Prostate gland (tissue), 2 donors: ENCODE data around the gene WDR86. TPM values are rescaled to one million over a fixed set of nuclear protein-coding genes. Genes with fewer than 3 reads are reported as not detected.

Experiments
- DNase-seq: peaks from one replicate; pipeline ENCODE4 v3.0.0-alpha.2; 2019; ENCODE audit warnings: low spot score
- H3K27ac ChIP-seq, 2 donors: fragments of 200-600 bp; sonication (generic); 2 replicates each; pipeline ENCODE4 v1.5.1; 2017 to 2019
- H3K27me3 ChIP-seq: fragments of 200-600 bp; sonication (generic); replicated peaks from 2 replicates; pipeline ENCODE4 v1.5.1; 2019; ENCODE audit not compliant: insufficient read depth
- H3K36me3 ChIP-seq, 2 donors: fragments of 200-600 bp; sonication (generic); 1 replicate in 1 of 2; 2 replicates in 1 of 2; pipeline versions ENCODE4 v1.5.1 to v1.8.1; 2017 to 2019
- H3K4me1 ChIP-seq: fragments of 200-600 bp; sonication (generic); replicated peaks from 2 replicates; pipeline ENCODE4 v1.5.1; 2019
- H3K4me3 ChIP-seq, 2 donors: fragments of 200-600 bp; sonication (generic); 2 replicates each; pipeline ENCODE4 v1.5.1; 2017 to 2019
- H3K9me3 ChIP-seq: fragments of 200-600 bp; sonication (generic); 2 replicates; pipeline ENCODE4 v1.5.1; 2017
- POLR2A ChIP-seq: fragments of 450-650 bp; IDR thresholded peaks from one replicate; pipeline ENCODE4 v1.6.1; 2016; ENCODE audit warnings: antibody characterized with exemption, mild to moderate bottlenecking
- POLR2AphosphoS5 ChIP-seq: sonication (generic); formaldehyde crosslinking; IDR thresholded peaks from one replicate; pipeline ENCODE4 v1.6.1; 2017; ENCODE audit warnings: antibody characterized with exemption
- WGBS: methylation state at CpG from one replicate; pipeline ENCODE4 v1.1.5; 2018; 5-methylcytosine and 5-hydroxymethylcytosine counted together
- intact Hi-C: fragments of 100-400 bp; cut with DNase I; formaldehyde crosslinking; loops from one replicate; pipeline ENCODE4 v1.14.2; 2022
- total RNA-seq, 2 donors: library from RNA; depleted of rRNA; stranded (reverse); fragments of >200 nt; gene quantifications; one replicate each; pipeline ENCODE4 v1.1.0, GENCODE V29; 2016
- TF ChIP-seq, protein P1 (sequence below), 4 experiments: fragments of 200-600 bp in 2 of 4; fragments of 450-650 bp in 2 of 4; sonication (generic) in 2 of 4; IDR thresholded peaks; 1 replicate in 3 of 4; 2 replicates in 1 of 4; pipeline ENCODE4 v1.5.1; 2016 to 2019; ENCODE audit warnings: antibody characterized with exemption in 4 of 4, mild to moderate bottlenecking in 2 of 4, moderate library complexity in 2 of 4

WDR86 gene
- total RNA-seq, 2 donors from 2014 or later, result 3.6 to 12.8 TPM

DNA sequence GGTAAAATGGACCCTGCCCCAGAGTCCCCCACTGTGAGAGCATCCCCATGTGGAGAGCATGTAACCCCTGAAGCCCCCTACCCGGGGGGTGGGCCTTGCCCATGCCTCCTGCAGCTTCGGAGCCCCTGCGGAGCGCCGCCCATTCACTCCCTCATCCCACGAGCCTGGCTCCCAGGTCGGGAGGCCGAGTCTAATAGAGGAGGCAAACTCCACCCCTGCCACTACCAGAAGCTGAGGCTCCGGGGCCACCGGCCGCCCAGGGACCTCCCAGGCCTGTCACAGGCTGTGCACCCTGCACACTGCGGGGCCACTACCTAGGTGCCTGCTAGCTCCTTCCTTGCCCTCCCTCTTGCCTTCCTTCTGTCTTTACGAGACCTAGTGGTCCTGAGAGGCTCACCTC lies 17.4 kb downstream of the WDR86 start:
- no peaks in the 10 kb centered on the region for H3K27me3 ChIP-seq
- TF ChIP-seq POLR2AphosphoS5, result no peak
- no peak for TF ChIP-seq POLR2A
- TF ChIP-seq, protein P1, sequence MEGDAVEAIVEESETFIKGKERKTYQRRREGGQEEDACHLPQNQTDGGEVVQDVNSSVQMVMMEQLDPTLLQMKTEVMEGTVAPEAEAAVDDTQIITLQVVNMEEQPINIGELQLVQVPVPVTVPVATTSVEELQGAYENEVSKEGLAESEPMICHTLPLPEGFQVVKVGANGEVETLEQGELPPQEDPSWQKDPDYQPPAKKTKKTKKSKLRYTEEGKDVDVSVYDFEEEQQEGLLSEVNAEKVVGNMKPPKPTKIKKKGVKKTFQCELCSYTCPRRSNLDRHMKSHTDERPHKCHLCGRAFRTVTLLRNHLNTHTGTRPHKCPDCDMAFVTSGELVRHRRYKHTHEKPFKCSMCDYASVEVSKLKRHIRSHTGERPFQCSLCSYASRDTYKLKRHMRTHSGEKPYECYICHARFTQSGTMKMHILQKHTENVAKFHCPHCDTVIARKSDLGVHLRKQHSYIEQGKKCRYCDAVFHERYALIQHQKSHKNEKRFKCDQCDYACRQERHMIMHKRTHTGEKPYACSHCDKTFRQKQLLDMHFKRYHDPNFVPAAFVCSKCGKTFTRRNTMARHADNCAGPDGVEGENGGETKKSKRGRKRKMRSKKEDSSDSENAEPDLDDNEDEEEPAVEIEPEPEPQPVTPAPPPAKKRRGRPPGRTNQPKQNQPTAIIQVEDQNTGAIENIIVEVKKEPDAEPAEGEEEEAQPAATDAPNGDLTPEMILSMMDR (IDR thresholded peaks at IDR 0.05), result no peak
- intact Hi-C loops, result no loop called here
- DNase-seq, result no peak
- H3K4me3 ChIP-seq, result no peak overlapping the region
- H3K9me3 ChIP-seq, result no peaks in the 10 kb centered on the region
- WGBS, result 92% methylated on average over 13 of the region's 13 CpGs
- H3K4me1 ChIP-seq, result no peaks in the 10 kb centered on the region
- no peak overlapping the region for H3K27ac ChIP-seq
- H3K36me3 ChIP-seq, result no peaks in the 10 kb centered on the region

DNA sequence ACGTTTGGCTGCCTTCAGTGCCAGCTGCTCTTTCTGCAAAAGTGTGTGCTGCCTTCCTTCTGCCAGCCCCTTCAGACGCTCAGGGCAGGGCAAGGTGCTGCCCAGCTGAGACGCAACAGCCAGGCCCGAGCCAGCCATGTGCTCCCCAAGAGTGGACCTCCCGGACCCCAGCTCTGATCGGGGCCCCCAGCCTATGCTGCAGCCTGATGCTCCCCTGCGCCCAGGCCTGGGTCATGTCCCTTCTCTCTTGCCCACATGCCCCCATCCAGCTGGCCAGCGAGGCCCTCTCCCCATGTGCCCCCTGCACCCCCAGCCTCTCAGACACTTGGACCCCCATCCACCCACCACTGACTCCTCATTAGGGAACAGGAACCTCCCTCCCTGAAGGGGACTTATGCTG lies 17.8 kb downstream of the WDR86 start:
- Histone ChIP-seq H3K27me3 (no peaks in the 10 kb centered on the region), H3K4me1 (no peaks in the 10 kb centered on the region), H3K4me3 (no peak overlapping the region), H3K27ac (no peak overlapping the region), H3K9me3 (no peaks in the 10 kb centered on the region), H3K36me3 (no peaks in the 10 kb centered on the region)
- TF ChIP-seq POLR2A, result no peak
- TF ChIP-seq, protein P1 (IDR thresholded peaks at IDR 0.05), result no peak
- no peak for TF ChIP-seq POLR2AphosphoS5
- 89% methylated on average over 8 of the region's 8 CpGs for WGBS
- intact Hi-C loops, result no loop called here
- DNase-seq, result no peak

DNA sequence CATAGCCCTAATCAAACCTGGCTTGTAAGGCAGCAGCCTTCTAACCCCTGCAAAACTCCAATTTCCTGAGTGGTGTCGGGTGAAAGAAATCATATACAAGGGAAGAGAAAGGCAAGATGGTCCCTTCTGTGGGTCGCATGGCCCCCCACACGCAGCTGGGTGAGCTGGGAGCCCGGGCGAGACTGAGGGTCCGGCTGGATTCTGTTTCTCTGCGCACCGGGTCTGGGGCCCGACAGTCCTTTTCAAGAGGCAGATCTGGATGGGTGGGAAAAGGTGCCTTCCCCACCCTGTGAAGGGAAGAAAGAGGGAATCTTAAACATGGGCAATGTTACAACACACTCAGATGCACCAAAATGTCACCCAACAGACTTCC lies 18.5 kb downstream of the WDR86 start:
- Histone ChIP-seq H3K4me1 (no peaks in the 10 kb centered on the region), H3K27ac (no peak overlapping the region), H3K4me3 (no peak overlapping the region), H3K9me3 (no peaks in the 10 kb centered on the region), H3K27me3 (no peaks in the 10 kb centered on the region), H3K36me3 (no peaks in the 10 kb centered on the region)
- DNase-seq, result no peak
- WGBS, result 96% methylated on average over 9 of the region's 9 CpGs
- intact Hi-C loops, result no loop called here
- TF ChIP-seq, protein P1 (IDR thresholded peaks at IDR 0.05), result no peak
- TF ChIP-seq POLR2A (no peak), POLR2AphosphoS5 (no peak)

- H3K4me3 ChIP-seq, result no peak overlapping the region
- H3K4me1 ChIP-seq, result no peaks in the 10 kb centered on the region
- H3K36me3 ChIP-seq, result no peaks in the 10 kb centered on the region
- no peak overlapping the region for H3K27ac ChIP-seq
- TF ChIP-seq POLR2A (no peak), POLR2AphosphoS5 (no peak)
- TF ChIP-seq, protein P1 (IDR thresholded peaks at IDR 0.05), result no peak
- whole genome bisulfite sequencing, result 86% methylated on average over 25 of the region's 25 CpGs
- H3K27me3 ChIP-seq, result no peaks in the 10 kb centered on the region
- no peaks in the 10 kb centered on the region for H3K9me3 ChIP-seq
- no peak for DNase-seq
- intact Hi-C loops, result no loop called here
Measured at GRCh38 chr7:151390598-151391357, 19.1 kb downstream of the WDR86 start.
